AG08396 (cell line): ENCODE measurements around the gene SMIM1.
"Not testable (repeated sequence)": the region's sequence is repeated elsewhere in the genome, so short reads cannot be mapped to it uniquely, and the experiment has no call there.

Source experiments
- DNase-seq: peaks from one replicate; pipeline ENCODE4 v3.0.0; 2012; ENCODE audit warnings: low spot score, mixed read lengths

The SMIM1 gene

DNA sequence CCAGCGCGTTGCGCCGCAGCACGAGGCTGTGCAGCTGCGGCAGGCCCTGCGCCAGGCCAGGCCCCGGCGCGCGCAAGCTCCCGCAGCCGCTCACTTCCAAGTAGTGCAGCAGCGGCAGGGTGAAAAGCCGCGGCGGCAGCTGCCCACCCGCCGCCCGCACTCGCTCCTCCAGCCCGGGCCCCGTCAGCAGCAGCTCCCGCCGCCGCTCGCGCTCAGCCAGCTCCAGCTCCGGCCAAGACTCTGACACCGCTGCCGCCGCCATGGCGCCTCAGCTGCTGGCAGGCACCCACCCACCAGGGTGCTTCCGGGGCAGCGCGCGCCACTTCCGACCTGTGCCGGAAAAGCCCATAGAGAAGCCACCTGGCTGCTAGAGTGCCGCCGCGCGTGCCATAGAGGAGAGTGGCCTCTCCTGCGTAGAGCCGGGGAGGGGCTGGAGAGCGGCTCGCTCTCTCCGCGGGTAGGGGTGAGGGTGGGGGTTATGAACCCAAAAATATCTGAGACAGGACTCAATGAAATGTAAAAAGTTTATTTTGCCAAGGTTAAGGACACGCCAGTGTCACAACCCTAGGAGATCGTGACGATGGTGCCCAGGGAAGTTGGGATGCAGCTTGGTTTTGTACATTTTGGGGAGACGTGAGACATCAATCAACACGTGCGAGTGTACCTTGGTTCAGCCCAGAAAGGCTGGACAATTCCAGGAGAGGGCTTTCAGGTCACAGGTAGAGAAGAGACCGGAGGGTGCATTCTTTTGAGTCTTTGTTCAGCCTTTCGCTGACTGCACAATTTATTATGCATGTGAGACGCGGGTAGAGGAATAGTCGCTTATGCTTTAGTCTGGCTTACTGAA lies 23.9 kb downstream of the SMIM1 start, which contains the start of gene LRRC47:
TSS of gene LRRC47 (minus strand) at position 284 of the 847 bp plus-strand sequence. CDS start at position 262, 22 bp downstream.
- peak; percentile 98 for DNase-seq

DNA sequence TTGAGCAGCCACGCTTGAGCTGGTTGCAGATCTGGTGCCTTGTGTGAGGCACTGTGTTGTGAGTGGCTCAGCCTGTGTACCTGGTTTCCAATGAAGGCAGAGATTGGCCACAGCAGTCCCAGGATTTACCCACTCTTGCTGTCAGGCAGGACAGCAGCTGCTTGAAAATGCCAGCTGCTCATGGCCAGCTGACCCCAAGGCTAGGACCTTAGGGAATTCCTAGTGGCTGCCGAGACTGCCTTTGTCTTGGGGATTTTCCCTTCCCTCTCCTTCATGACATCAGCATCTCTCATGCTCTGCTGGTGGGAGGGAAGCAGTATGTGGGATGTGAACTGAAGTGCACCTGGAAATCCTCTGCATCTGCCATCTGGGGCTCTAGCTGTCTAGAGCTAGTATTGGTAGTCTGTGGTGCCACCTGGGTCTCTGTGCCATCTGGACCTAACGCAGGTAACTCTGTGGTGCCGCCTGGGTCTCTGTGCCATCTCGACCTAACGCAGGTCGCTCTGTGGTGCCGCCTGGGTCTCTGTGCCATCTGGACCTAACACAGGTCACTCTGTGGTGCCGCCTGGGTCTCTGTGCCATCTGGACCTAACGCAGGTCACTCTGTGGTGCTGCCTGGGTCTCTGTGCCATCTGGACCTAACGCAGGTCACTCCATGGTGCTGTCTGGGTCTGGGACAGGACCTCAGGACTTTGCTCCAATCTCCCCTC lies 27.6 kb downstream of the SMIM1 start:
- DNase-seq, result no peak

DNA sequence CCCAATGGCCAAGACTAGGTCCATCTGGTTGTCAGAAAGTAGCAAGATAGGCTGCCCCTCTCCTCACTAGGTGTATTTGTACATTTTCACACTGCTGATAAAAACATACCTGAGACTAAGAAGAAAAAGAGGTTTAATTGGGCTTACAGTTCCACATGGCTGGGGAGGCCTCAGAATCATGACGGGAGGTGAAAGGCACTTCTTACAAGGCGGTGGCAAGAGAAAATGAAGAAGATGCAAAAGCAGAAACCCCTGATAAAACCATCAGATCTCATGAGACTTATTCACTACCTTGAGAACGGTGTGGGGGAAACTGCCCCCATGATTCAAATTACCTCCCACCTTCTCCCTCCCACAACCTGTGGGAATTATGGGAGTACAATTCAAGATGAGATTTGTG lies 28.2 kb downstream of the SMIM1 start:
- DNase-seq, result not testable (repeated sequence)

DNA sequence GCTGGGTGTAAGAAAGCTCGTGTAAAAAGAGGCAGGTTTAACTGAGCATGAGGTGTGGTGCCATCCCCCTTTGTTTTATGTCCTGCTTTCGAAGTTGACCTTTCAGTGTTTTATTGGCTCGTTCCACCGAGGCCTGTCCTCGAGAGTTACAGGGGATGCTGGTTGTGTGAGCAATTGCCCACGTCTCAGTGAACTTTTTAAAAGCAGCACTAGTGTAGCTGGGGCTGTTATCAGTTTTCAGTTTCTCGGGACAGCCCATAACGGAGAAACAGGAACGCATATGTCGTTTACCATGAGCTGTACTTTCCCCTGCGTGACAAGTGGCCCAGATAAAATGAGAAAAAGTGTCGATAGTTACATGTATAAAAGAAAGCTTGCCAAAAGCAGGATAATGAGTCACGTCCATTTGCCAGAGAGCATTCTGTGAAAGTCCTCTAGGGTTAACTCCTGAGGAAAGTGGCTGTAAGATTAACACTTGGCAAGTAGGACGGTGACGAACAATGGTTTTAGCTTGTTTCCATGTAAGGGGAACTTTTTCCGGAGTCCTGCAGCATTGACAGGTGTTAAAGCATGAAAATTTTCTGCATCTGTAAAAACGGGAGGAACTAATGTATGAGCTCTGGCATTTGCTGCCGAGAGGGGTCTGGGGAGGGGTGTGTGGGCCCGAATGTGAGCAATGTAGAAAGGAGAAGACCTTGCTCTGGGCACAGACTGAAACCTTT lies 31.5 kb downstream of the SMIM1 start:
- no peak for DNase-seq

DNA sequence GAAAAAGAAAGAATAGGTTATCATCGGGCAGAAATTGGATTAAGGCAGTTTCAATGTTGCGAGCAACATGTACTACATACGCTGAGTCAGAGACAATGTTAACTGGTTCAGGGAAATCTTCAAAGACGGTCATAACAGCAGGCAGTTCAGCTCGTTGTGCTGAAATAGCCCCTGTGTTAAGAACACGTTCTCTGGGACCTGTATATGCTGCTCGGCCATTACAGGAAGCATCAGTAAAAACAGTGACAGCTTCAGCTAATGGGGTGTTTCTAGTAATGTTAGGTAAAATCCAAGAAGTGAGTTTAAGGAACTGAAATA lies 32.0 kb downstream of the SMIM1 start:
- DNase-seq, result not testable (repeated sequence)

DNA sequence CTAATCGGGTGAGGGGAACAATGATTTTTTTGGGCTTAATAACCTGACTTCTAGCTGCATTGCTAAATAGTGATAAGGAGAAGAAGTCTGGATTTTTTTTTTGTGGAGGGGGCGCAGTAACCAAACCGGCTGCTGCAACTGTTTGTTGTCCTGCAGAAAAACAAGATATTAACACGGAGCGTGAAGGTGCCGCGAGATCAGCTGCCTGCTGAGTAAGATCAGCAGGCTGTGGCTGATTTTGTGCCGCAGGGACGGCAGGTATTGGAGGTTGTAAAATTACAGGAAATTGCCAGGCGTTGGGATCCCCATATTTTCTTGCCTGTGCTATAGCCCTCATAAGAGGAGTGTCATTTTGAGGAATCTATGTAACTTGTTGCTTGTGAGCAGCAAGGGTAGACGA lies 32.5 kb downstream of the SMIM1 start:
- DNase-seq, result no peak

DNA sequence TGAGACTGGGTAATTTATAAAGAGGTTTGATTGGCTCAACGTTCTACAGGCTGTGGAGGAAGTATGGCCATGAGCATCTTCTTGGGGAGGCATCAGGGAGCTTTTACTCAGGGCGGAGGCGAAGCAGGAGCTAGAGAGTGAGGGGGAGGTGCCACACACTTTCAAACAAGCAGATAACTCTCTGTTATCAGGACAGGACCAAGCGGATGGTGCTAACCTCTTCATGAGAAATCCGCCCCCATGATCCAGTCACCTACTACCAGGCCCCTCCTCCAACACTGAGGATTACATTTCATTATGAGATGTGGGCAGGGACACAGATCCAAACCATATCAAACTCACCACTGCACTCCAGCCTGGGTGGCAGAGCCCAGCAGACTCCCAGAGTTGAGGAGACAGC lies 35.2 kb downstream of the SMIM1 start:
- no peak for DNase-seq

DNA sequence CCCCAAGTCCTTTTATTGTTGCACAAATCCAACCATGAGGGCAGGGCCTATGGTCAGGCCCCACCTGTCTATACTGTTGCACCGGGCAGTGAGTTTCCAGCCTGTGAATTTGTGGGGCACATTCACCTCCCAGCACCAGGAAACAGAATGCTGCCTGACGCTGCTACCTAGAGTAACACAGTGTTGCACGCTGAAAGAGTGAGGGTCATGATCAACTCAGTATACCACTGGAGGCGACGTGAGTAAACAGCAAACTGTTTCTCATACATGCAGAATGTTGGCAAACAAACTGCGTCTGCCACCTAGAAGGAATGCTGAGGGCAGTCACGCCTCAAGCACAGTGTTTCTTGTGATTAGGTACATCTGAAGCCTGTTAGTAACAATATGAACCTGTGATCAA lies 37.1 kb downstream of the SMIM1 start:
- DNase-seq, result no peak

DNA sequence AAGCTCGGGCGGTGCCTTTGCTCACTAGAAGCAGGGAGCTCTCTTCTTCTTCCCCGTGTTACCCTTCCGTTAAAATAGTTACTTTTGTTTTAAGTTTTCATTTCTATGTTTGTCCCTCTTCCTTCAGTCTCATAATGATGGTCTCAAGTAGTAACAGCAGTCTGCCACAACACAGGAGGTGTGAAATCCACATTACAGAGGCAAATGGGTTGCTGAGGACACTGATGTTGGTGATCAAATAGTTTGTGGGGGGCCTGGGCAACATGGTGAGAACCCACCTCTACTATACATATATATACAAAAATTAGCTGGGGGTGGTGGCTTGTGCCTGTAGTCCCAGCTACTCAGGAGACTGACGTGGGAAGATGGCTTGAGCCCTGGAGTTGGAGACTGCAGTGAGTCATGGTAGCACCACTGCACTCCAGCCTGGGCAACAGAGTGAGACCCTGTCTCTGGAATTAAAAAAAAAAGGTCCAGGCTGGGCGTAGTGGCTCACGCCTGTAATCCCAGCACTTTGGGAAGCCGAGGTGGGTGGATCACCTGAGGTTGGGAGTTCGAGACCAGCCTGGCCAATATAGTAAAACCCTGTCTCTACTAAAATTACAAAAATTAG lies 37.7 kb downstream of the SMIM1 start:
- not testable (repeated sequence) for DNase-seq

DNA sequence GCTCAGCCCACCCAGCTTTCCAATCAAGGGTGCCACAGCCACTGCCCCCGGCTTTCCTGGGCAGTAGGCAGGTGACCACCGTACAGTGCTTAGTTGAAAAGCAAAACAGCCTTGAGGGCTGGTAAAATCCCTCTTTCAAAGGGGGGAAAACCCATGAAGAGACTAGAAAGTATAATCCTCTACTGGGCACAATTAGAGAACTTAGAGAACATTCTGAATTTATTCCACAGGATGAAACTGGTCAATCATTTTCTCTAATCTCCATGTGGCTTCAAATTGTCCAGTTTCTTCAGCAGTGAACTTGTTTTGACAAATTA lies 39.0 kb downstream of the SMIM1 start:
- DNase-seq, result no peak

DNA sequence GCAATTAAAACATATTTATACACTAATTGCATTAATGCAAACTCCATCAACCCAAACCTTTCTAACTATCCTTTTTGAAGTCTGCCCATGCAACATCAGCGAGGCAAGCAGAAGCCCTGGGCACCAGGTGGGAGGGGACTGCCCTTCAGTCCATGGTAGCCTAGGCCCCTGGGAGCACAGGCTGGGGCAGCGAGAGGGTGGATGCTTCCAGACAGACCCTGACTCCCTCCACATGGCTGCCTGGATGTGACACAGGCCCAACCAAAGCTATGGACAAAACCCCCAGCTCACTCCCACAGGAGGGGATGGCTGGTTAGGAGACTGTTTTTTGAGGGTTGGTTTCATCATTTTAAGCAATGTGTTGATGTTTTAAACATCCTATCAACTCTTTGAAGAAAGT lies 41.5 kb downstream of the SMIM1 start:
- no peak for DNase-seq

DNA sequence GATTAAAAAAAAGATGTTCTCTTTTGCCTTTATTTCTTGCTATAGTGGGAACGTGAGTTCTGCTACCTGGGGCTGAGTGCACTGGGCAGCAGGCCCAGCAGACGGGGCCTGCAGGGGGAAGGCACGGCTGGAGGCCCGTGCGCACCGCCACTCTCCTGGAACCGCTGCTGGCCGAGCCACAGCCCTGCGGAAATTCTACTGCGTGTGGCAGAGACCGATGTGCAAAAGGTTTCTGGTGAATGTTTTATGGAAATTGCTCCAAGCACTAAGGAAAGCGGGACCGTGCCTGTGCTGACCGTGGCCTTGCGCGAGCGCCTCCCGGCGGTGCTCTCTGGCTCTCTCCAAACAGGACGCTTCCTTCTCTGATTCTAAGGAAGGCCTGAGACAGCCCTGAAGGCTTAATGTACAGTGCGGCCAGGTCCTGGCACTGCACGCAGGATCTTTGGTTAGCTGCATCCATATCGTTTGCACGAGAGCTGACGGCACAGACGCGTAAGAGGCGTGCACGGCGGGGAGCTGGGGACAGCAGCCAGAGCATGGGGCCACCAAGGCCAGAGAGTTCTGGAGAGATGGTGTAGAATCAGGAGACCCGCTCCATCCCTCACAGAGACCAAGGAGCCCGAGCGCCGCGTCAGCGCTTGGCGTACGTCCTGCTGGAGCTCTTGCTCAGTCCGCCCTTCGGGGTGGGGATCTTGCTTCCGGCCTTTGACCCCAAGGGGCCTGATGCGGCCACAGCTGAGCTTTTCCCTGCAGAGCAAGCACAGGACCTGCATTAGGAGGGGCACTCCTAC lies 42.4 kb downstream of the SMIM1 start:
- no peak for DNase-seq

DNA sequence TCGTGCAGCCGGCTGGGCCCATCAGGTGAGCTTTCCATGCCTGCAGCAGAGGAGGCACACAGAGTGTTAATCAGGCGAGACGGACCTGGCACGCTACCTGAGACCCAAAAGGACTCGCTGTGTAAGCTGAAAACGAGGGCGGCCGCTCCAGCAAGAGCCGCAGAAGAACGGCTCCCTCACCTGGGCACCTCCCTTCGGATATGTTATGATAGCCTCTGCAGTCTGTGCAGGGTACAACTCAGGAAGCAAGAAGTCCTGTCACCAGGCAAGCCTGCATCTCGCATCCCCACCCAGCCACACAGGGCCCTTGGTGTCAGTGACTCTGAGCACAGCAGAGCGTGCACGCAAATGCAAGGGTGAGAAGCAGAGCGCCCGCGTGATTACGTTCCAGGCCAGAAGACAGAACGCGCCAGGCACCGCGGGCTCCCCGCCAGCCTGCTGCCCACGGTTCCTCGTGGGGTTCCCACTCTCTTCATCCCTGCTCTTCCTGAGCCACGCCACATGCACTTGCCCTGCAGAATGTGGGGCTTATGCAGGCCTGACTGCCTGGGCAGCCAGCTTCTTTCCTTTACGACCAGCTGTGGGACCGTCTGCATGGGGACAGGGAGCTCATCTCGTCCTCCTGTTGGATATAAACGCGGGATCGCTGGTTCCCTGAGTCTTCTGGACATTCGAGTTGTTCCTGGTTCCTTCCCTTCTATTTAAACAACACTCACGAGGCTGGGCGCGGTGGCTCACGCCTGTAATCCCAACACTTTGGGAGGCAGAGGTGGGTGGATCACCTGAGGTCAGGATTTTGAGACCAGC lies 44.0 kb downstream of the SMIM1 start:
- DNase-seq, result no peak

DNA sequence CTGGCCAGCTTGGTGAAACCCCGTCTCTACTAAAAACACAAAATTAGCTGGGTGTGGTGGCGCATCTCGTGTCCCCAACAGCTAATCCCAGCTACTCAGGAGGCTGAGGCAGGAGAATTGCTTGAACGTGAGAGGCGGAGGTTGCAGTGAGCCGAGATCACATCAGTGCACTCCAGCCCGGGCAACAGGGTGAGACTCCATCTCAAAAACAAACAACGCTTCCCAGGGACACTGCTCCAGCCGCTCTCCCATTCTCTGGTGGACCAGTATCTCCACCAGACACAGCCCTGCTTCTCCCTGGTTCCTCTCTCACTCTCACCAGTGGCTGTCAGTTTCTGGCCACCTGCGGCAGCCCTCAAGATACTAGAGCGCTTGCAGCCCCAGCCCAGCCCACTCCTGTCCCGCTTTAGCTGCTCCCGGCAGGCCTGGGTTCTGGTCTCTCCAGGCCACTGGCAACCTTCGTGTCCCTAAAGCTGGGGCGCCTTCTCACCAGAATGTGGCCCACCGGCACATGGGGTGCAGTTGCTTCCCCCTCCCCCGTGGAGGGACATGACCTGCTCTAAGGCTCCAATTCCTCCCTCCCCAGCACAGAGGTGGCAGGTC lies 44.7 kb downstream of the SMIM1 start:
- no peak for DNase-seq

DNA sequence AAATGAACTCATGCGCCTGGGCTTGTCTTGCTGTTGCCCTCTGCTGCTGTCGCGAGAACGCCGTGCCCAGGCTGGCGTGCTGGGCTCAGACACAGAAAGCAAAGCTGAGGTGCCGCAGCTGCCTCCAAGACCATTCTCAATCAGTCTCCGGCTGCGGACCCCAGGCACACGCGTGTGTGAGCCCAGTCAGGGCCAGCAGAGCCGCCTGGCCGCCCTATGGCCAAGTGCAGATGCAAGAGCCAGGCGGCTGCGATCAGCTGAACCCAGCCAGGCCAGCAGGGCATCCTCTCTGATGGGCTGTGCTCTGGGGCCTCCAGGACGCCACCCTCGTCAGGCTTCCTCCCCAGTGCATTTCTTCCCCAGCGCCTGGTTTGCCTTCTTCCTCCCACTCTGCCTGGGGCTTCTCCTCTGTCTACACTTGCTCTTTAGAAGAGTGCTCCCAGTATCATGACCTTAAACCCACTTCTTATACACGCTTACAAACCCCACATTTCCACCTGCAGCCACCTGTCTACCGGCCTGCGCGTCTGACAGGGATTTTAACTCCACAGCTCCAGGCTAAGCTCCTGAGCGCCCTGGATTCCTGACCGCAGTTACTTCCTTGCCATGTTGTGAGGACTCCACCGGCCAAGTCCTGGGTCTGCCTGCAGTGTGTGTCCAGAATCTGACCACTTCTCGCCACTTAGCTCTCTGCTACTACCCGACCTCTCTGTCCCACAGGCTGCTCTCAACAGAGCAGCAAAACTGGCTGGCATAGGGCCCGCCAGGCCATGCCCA lies 45.5 kb downstream of the SMIM1 start:
- DNase-seq, result no peak

DNA sequence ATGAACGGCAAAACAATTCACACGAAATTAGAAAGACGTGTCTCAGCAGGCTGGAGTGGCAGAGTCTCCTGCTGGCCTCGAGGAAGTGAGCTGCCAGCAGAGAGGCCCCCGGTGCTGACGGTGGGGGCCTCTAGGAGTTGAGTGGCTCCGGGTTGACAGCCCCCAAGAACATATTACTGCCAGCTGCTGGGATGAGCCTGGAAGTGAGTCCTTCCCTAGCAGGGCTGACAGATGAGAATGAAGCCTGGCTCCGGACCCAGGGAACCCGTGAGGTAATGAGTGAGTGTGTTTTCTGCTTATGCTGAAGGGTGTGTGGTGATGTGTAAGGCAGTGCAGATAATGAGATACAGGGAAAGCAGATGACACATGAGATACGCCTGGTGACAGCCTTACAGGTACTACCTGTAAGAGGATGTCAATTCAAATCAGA lies 47.2 kb downstream of the SMIM1 start:
- no peak for DNase-seq

DNA sequence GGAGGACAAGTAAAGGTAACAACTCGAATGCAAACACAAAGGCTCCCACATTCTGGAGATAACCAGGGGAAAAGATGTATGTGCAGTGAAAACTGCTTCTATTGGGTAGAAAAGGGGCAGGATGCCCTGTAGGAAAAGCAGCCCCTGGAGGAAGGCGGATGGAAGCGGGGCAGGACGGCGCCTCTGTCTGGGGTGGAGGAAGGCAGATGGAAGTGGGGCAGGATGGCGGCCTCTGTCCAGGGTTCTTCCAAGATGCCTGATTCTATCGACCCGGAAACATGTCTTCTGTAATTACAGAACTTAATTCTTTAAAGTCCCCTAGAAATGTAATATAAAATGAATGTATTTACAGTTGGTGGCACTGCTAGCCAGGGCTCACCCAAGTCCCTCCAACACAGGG lies 47.8 kb downstream of the SMIM1 start:
- DNase-seq, result no peak

DNA sequence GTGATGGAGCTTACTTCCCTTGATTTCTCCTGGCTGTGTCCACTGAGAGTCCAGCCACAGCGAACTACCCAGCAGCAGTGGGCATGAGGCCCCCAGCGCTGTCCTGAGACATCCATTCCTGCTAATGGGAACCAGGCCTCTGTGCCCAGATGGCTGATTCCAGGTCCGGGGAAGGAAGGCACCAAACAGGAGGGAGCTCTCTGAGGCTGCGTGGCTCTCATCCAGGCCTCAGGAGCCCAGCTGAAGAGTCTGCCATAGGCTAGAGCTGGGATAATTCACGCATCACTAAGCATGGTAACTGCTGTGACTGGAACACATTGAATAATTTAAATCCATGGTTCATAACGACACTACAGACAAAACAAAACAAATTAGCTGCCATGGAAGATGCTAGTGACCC lies 48.5 kb downstream of the SMIM1 start:
- DNase-seq, result no peak

DNA sequence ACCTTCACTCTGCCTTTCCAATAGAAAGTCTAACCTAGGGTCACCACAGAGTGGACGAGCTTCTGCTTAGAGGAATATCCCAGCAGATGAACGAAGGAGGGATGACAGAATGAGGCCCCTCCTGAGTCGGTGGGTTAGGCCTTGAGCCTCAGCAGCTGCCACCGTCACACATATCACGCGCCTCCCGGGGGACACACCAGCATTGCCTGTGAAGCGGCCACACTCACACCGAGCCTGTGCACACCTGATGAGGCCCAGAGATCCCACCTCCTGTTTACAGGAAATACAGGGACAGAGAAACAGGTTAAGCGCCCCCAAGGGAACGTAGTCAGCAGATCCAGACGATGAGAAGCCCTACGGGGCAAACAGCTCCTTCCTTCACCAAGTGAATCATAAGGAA lies 48.9 kb downstream of the SMIM1 start:
- DNase-seq, result no peak

DNA sequence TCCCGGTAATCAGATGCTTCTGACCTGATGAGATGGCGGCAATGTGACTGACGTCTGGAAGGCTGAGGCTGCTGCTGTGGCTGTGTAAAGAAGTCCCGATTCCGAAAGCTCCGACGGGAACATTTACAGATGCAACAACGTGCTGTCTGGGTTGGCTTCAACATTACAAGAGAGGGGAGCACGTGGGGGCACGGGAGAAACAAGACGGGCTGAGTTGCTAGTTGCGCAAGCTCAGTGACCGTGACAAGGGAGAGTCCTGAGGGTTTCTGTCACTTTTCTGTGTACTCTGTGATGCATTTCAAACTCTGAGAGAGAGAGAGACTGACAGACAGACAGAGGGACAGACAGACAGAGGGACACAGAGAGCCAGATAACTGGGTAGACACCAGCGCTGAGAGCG lies 49.4 kb downstream of the SMIM1 start:
- no peak for DNase-seq
